Neuronal stem cell (in vitro differentiated cells): ENCODE data around the gene ACAP2.

Experiments
- DNase-seq: peaks from one replicate; pipeline ENCODE4 v3.0.0-alpha.2; 2013; ENCODE audit warnings: low spot score
- H2AFZ ChIP-seq: one replicate; pipeline ENCODE4 v1.6.1; 2013; ENCODE audit warnings: mild to moderate bottlenecking, low read length, inconsistent platforms
- H2AK5ac ChIP-seq: 2 replicates; pipeline ENCODE4 v1.6.1; 2013; ENCODE audit warnings: low read depth, mild to moderate bottlenecking, inconsistent platforms, low read length, moderate library complexity, mixed read lengths
- H2BK120ac ChIP-seq: 2 replicates; pipeline ENCODE4 v1.6.1; 2013; ENCODE audit warnings: low read depth, mild to moderate bottlenecking, inconsistent platforms, low read length, moderate library complexity, mixed read lengths
- H2BK12ac ChIP-seq: one replicate; pipeline ENCODE4 v1.6.1; 2013; ENCODE audit warnings: low read length, inconsistent platforms
- H2BK15ac ChIP-seq: 2 replicates; pipeline ENCODE4 v1.6.1; 2013; ENCODE audit warnings: mild to moderate bottlenecking, low read length, inconsistent platforms, mixed read lengths
- H2BK5ac ChIP-seq: one replicate; pipeline ENCODE4 v1.6.1; 2013; ENCODE audit warnings: inconsistent platforms, mild to moderate bottlenecking, low read length, moderate library complexity
- H3K14ac ChIP-seq: one replicate; pipeline ENCODE4 v1.6.1; 2013; ENCODE audit warnings: low read length, inconsistent platforms
- H3K18ac ChIP-seq: 2 replicates; pipeline ENCODE4 v1.6.1; 2013; ENCODE audit warnings: low read length, inconsistent platforms
- H3K23ac ChIP-seq: 2 replicates; pipeline ENCODE4 v1.6.1; 2013; ENCODE audit warnings: low read depth, mild to moderate bottlenecking, mixed read lengths, low read length, inconsistent platforms; ENCODE audit not compliant: poor library complexity
- H3K27ac ChIP-seq: replicated peaks from 3 replicates; pipeline ENCODE4 v1.5.1; 2013; ENCODE audit warnings: low read length, inconsistent platforms
- H3K27me3 ChIP-seq, 3 experiments: 2 replicates each; pipeline ENCODE4 v1.6.1; 2013; ENCODE audit warnings: low read length in 3 of 3, mild to moderate bottlenecking in 2 of 3, inconsistent platforms in 1 of 3, low read depth in 1 of 3, mixed read lengths in 1 of 3, moderate library complexity in 1 of 3; ENCODE audit not compliant: control insufficient read depth in 3 of 3, insufficient read depth in 3 of 3
- H3K36me3 ChIP-seq, 2 donors: replicated peaks in 1 of 2; 2 replicates each; pipeline ENCODE4 v1.6.1; 2013; ENCODE audit warnings: low read length in 2 of 2; ENCODE audit not compliant: control insufficient read depth in 2 of 2, insufficient read depth in 2 of 2
- H3K4ac ChIP-seq: 2 replicates; pipeline ENCODE4 v1.6.1; 2013; ENCODE audit warnings: inconsistent platforms, mild to moderate bottlenecking, low read length, moderate library complexity
- H3K4me1 ChIP-seq, 2 donors: 1 replicate in 1 of 2; 2 replicates in 1 of 2; pipeline ENCODE4 v1.6.1; 2013; ENCODE audit warnings: low read length in 2 of 2, low read depth in 1 of 2; ENCODE audit not compliant: control insufficient read depth in 2 of 2, insufficient read depth in 1 of 2
- H3K4me2 ChIP-seq: one replicate; pipeline ENCODE4 v1.6.1; 2013; ENCODE audit warnings: mild to moderate bottlenecking, low read length, inconsistent platforms; ENCODE audit not compliant: insufficient read depth, poor library complexity, severe bottlenecking
- H3K4me3 ChIP-seq, 2 donors: 2 replicates each; pipeline ENCODE4 v1.5.1; 2013; ENCODE audit warnings: low read length in 2 of 2, mild to moderate bottlenecking in 2 of 2, inconsistent platforms in 1 of 2, moderate library complexity in 1 of 2
- H3K79me1 ChIP-seq: one replicate; pipeline ENCODE4 v1.6.1; 2013; ENCODE audit warnings: low read depth, mild to moderate bottlenecking, inconsistent platforms, low read length, moderate library complexity
- H3K9ac ChIP-seq: one replicate; pipeline ENCODE4 v1.6.1; 2013; ENCODE audit warnings: mild to moderate bottlenecking, low read depth, low read length, inconsistent platforms; ENCODE audit not compliant: poor library complexity
- H3K9me3 ChIP-seq, 2 donors: replicated peaks in 1 of 2; 2 replicates each; pipeline versions ENCODE3 to v1.6.1; 2013; ENCODE audit warnings: low read length in 2 of 2, mild to moderate bottlenecking in 2 of 2, inconsistent platforms in 1 of 2, low read depth in 1 of 2, mixed read lengths in 1 of 2, moderate library complexity in 1 of 2; ENCODE audit not compliant: control insufficient read depth in 2 of 2, insufficient read depth in 1 of 2
- H4K8ac ChIP-seq: one replicate; pipeline ENCODE4 v1.6.1; 2013; ENCODE audit warnings: low read depth, mild to moderate bottlenecking, inconsistent platforms, low read length, moderate library complexity
- H4K91ac ChIP-seq: one replicate; pipeline ENCODE4 v1.6.1; 2013; ENCODE audit warnings: low read length, low read depth, mild to moderate bottlenecking, inconsistent platforms; ENCODE audit not compliant: poor library complexity
- WGBS, 2 donors: extraction: QIAGEN DNeasy Blood & Tissue Kit; methylation state at CpG; one replicate each; pipeline ENCODE4 v1.1.7; 2013; ENCODE audit warnings: missing lambda C conversion rate in 2 of 2, mixed read lengths in 1 of 2; ENCODE audit not compliant: insufficient read length in 2 of 2, insufficient replicate concordance in 1 of 2; ENCODE audit errors: extremely low coverage in 2 of 2; 5-methylcytosine and 5-hydroxymethylcytosine counted together

The ACAP2 gene

GRCh38 chr3:195256639-195257453 is 186.0 kb downstream of the ACAP2 start:
- no peak overlapping the region for H2BK5ac ChIP-seq
- no peak overlapping the region for H2BK120ac ChIP-seq
- H2BK15ac ChIP-seq = no peak overlapping the region
- H4K8ac ChIP-seq = no peak overlapping the region
- H3K4me1 ChIP-seq = peaks cover 19 to 27% of the 10 kb centered on the region in 2 donors
- no CpG with 5 or more reads among the region's 19 CpGs for WGBS, 2 donors
- no peak for DNase-seq
- H3K23ac ChIP-seq = peak overlapping the region; percentile 60
- no peak overlapping the region for H4K91ac ChIP-seq
- no peaks in the 10 kb centered on the region for H3K79me1 ChIP-seq
- H3K36me3 ChIP-seq = peaks cover 0 to 4% of the 10 kb centered on the region in 2 donors
- H3K9ac ChIP-seq = no peak overlapping the region
- H3K9me3 ChIP-seq = no peaks in the 10 kb centered on the region
- no peak overlapping the region for H3K4me3 ChIP-seq
- H3K27me3 ChIP-seq = no peaks in the 10 kb centered on the region
- no peak overlapping the region for H3K27ac ChIP-seq
- no peak overlapping the region for H3K4me2 ChIP-seq
- H3K4ac ChIP-seq = no peak overlapping the region
- peak overlapping the region; percentile 49 for H2AK5ac ChIP-seq
- no peak overlapping the region for H2BK12ac ChIP-seq
- H3K18ac ChIP-seq = no peak overlapping the region
- H3K14ac ChIP-seq = no peak overlapping the region
- no peak overlapping the region for H2AFZ ChIP-seq

- Histone ChIP-seq H3K23ac (peak overlapping the region; percentile 48), H3K4ac (no peak overlapping the region), H4K91ac (no peak overlapping the region), H3K9me3 (no peaks in the 10 kb centered on the region), H2AFZ (no peak overlapping the region), H3K18ac (peak overlapping the region; percentile 72), H3K79me1 (peaks cover 6% of the 10 kb centered on the region), H3K4me3 (no peak overlapping the region), H3K4me2 (no peak overlapping the region), H3K27me3 (no peaks in the 10 kb centered on the region), H2BK5ac (no peak overlapping the region), H2BK12ac (peak overlapping the region; percentile 42), H3K14ac (peak overlapping the region; percentile 66), H2BK15ac (no peak overlapping the region), H3K4me1 (peaks cover 19 to 31% of the 10 kb centered on the region in 2 donors), H2BK120ac (peak overlapping the region; percentile 14), H4K8ac (no peak overlapping the region), H3K36me3 (peaks cover 0 to 4% of the 10 kb centered on the region in 2 donors), H2AK5ac (peak overlapping the region; percentile 66), H3K27ac (no peak overlapping the region), H3K9ac (no peak overlapping the region)
- WGBS, 2 donors = no CpG with 5 or more reads among the region's 22 CpGs
- DNase-seq = no peak
Measured at GRCh38 chr3:195255571-195256501, 187.0 kb downstream of the ACAP2 start.

GRCh38 chr3:195255176-195255500 is 187.7 kb downstream of the ACAP2 start:
- Histone ChIP-seq H3K23ac (no peak overlapping the region), H3K36me3 (no peaks in the 10 kb centered on the region), H3K9me3 (no peaks in the 10 kb centered on the region), H3K18ac (peak overlapping the region; percentile 33), H3K79me1 (peaks cover 8% of the 10 kb centered on the region), H2BK12ac (peak overlapping the region; percentile 2), H3K4ac (no peak overlapping the region), H3K14ac (no peak overlapping the region), H2AFZ (no peak overlapping the region), H2BK5ac (no peak overlapping the region), H3K27ac (no peak overlapping the region), H2BK120ac (peak overlapping the region; percentile 14), H2AK5ac (peak overlapping the region; percentile 30), H3K4me2 (no peak overlapping the region), H4K91ac (no peak overlapping the region), H3K9ac (no peak overlapping the region), H3K4me3 (peak overlapping the region in 1 of 2 donors; percentile 5), H4K8ac (no peak overlapping the region), H3K4me1 (peaks cover 14 to 27% of the 10 kb centered on the region in 2 donors), H2BK15ac (no peak overlapping the region), H3K27me3 (no peaks in the 10 kb centered on the region)
- WGBS, 2 donors = no CpG with 5 or more reads among the region's 13 CpGs
- no peak for DNase-seq
